SK-N-SH (cell line): ENCODE measurements around the gene SACM1L. TPM values are rescaled to one million over a fixed set of nuclear protein-coding genes. Genes with fewer than 3 reads are reported as not detected.

Experiments
- CTCF ChIA-PET: fragments of 300-600, 350-600 bp; formaldehyde crosslinking; extraction: SDS; loops from one replicate; lab custom pipeline; 2021; lab: Yijun Ruan, JAX
- POLR2A ChIA-PET: fragments of 350-600 bp; sonication (Branson Sonifier 250); formaldehyde crosslinking; extraction: SDS; loops from one replicate; lab custom pipeline; 2020; ENCODE audit warnings: antibody characterized with exemption, inconsistent platforms; lab: Yijun Ruan, JAX
- DNase-seq: peaks from one replicate; pipeline ENCODE4 v3.0.0; 2012
- H2AFZ ChIP-seq: fragments of 200-600 bp; sonication (generic); 2 replicates; pipeline ENCODE4 v1.8.1; 2016; ENCODE audit warnings: antibody characterized with exemption, mild to moderate bottlenecking, low read depth
- H3F3A ChIP-seq: fragments of 200-600 bp; sonication (generic); replicated peaks from 2 replicates; pipeline ENCODE3; 2016; ENCODE audit warnings: antibody characterized with exemption, mild to moderate bottlenecking; ENCODE audit not compliant: insufficient read depth
- H3K27ac ChIP-seq, 2 experiments: fragments of 200-500 bp in 1 of 2; fragments of 200-600 bp in 1 of 2; sonication (Bioruptor generic) in 1 of 2; sonication (generic), shearing (Covaris generic) in 1 of 2; 2 replicates each; pipeline versions ENCODE4 v1.5.1 to v1.6.1; 2014 to 2016; ENCODE audit warnings: low read depth in 2 of 2, inconsistent platforms in 1 of 2, low read length in 1 of 2, mild to moderate bottlenecking in 1 of 2, mixed read lengths in 1 of 2
- H3K27me3 ChIP-seq: fragments of 200-600 bp; sonication (generic), shearing (Covaris generic); 2 replicates; pipeline ENCODE4 v1.6.1; 2016; ENCODE audit warnings: mixed run types; ENCODE audit not compliant: insufficient read depth
- H3K36me3 ChIP-seq, 2 experiments: fragments of 200-500 bp in 1 of 2; fragments of 200-600 bp in 1 of 2; sonication (Bioruptor generic) in 1 of 2; sonication (generic) in 1 of 2; replicated peaks in 1 of 2; 2 replicates each; pipeline versions ENCODE3 to v1.5.1; 2014 to 2016; ENCODE audit warnings: low read length in 1 of 2, mild to moderate bottlenecking in 1 of 2; ENCODE audit not compliant: insufficient read depth in 2 of 2, control insufficient read depth in 1 of 2
- H3K4me1 ChIP-seq, 2 experiments: fragments of 200-500 bp in 1 of 2; fragments of 200-600 bp in 1 of 2; sonication (Bioruptor generic) in 1 of 2; sonication (generic), shearing (Covaris generic) in 1 of 2; 2 replicates each; pipeline versions ENCODE4 v1.5.1 to v1.6.1; 2014 to 2016; ENCODE audit warnings: low read depth in 1 of 2, low read length in 1 of 2, mixed run types in 1 of 2; ENCODE audit not compliant: insufficient read depth in 2 of 2, control insufficient read depth in 1 of 2
- H3K4me2 ChIP-seq: fragments of 200-600 bp; sonication (generic), shearing (Covaris generic); 2 replicates; pipeline ENCODE4 v1.6.1; 2017; ENCODE audit warnings: mixed run types
- H3K4me3 ChIP-seq, 2 experiments: fragments of 200-500 bp in 1 of 2; fragments of 200-600 bp in 1 of 2; sonication (Bioruptor generic) in 1 of 2; sonication (generic), shearing (Covaris generic) in 1 of 2; 2 replicates each; pipeline versions ENCODE4 v1.5.1 to v1.8.1; 2014 to 2016; ENCODE audit warnings: low read depth in 2 of 2, inconsistent platforms in 1 of 2, low read length in 1 of 2, mild to moderate bottlenecking in 1 of 2, mixed read lengths in 1 of 2, moderate library complexity in 1 of 2
- H3K79me2 ChIP-seq: fragments of 200-600 bp; sonication (generic); 2 replicates; pipeline ENCODE4 v1.8.1; 2017; ENCODE audit warnings: mild to moderate bottlenecking; ENCODE audit not compliant: insufficient read depth
- H3K9ac ChIP-seq: fragments of 200-600 bp; sonication (generic); 2 replicates; pipeline ENCODE4 v1.6.1; 2017; ENCODE audit warnings: mixed run types
- H3K9me2 ChIP-seq: fragments of 200-600 bp; sonication (generic); 2 replicates; pipeline ENCODE4 v1.6.1; 2017; ENCODE audit warnings: mixed run types
- H3K9me3 ChIP-seq: fragments of 200-600 bp; sonication (generic); 2 replicates; pipeline ENCODE4 v1.6.1; 2017; ENCODE audit warnings: mixed run types, mild to moderate bottlenecking, moderate library complexity
- H4K20me1 ChIP-seq: fragments of 200-600 bp; sonication (generic); 2 replicates; pipeline ENCODE4 v1.6.1; 2017; ENCODE audit warnings: mild to moderate bottlenecking, mixed run types; ENCODE audit not compliant: insufficient read depth
- FOSL2 ChIP-seq: IDR thresholded peaks from 2 replicates; pipeline ENCODE4 v1.4.0; 2012; ENCODE audit warnings: low read depth, mild to moderate bottlenecking, moderate library complexity, borderline replicate concordance
- GABPA ChIP-seq: IDR thresholded peaks from 2 replicates; pipeline ENCODE4 v1.4.0; 2012; ENCODE audit warnings: low read depth, mild to moderate bottlenecking
- GATA2 ChIP-seq: sonication (generic); formaldehyde crosslinking; IDR thresholded peaks from 2 replicates; pipeline ENCODE4 v1.5.0; 2020; ENCODE audit warnings: mild to moderate bottlenecking, missing genetic modification reagents
- MEF2A ChIP-seq: IDR thresholded peaks from 2 replicates; pipeline ENCODE4 v1.4.0; 2012; ENCODE audit warnings: low read depth, borderline replicate concordance
- POLR2AphosphoS5 ChIP-seq: IDR thresholded peaks from 2 replicates; pipeline ENCODE4 v1.6.1; 2012; ENCODE audit warnings: low read depth, low read length
- RAD21 ChIP-seq: IDR thresholded peaks from 2 replicates; pipeline ENCODE4 v1.6.1; 2012; ENCODE audit warnings: mild to moderate bottlenecking, low read length
- RFX5 ChIP-seq: IDR thresholded peaks from 2 replicates; pipeline ENCODE4 v1.6.1; 2012; ENCODE audit warnings: mild to moderate bottlenecking, improper control_type of control experiment, low read length
- RXRA ChIP-seq: IDR thresholded peaks from 2 replicates; pipeline ENCODE4 v1.4.0; 2012; ENCODE audit warnings: low read depth, mild to moderate bottlenecking, borderline replicate concordance
- TCF12 ChIP-seq: IDR thresholded peaks from 2 replicates; pipeline ENCODE4 v1.4.0; 2012
- TEAD4 ChIP-seq: IDR thresholded peaks from 2 replicates; pipeline ENCODE4 v1.4.0; 2012; ENCODE audit warnings: mild to moderate bottlenecking, borderline replicate concordance; ENCODE audit not compliant: insufficient read depth
- WGBS: methylation state at CpG from one replicate; pipeline ENCODE4 v1.1.6; 2017; ENCODE audit warnings: low lambda C conversion rate; 5-methylcytosine and 5-hydroxymethylcytosine counted together
- polyA plus RNA-seq, 3 experiments: library from polyadenylated mRNA; depleted of rRNA; stranded (reverse); fragments of >200 nt; gene quantifications; 2 replicates each; pipeline ENCODE4 v1.2.3, GENCODE V29; 2012
- TF ChIP-seq, protein P1 (sequence below): IDR thresholded peaks from 2 replicates; pipeline ENCODE4; 2012
- TF ChIP-seq, protein P2 (sequence below): IDR thresholded peaks from 2 replicates; pipeline ENCODE4 v1.4.0; 2012; ENCODE audit warnings: low read depth, borderline replicate concordance
- TF ChIP-seq, protein P3 (sequence below): IDR thresholded peaks from 2 replicates; pipeline ENCODE4 v1.4.0; 2012; ENCODE audit warnings: low read depth
- TF ChIP-seq, protein P4 (sequence below): fragments of 150-350 bp; IDR thresholded peaks from 2 replicates; pipeline ENCODE4 v1.6.1; 2017; ENCODE audit warnings: antibody characterized with exemption, low read length, low read depth, borderline replicate concordance
- TF ChIP-seq, protein P5 (sequence below): IDR thresholded peaks from 2 replicates; pipeline ENCODE4 v1.4.0; 2012; ENCODE audit warnings: low read depth, borderline replicate concordance
- TF ChIP-seq, protein P6 (sequence below): fragments of 150-350 bp; IDR thresholded peaks from 2 replicates; pipeline ENCODE4 v1.6.1; 2016; ENCODE audit warnings: mild to moderate bottlenecking, low read depth, low read length

Gene SACM1L
- polyA plus RNA-seq, 1 of the 3 experiments (the other 2 are of a cell fraction): 11.2 TPM

DNA sequence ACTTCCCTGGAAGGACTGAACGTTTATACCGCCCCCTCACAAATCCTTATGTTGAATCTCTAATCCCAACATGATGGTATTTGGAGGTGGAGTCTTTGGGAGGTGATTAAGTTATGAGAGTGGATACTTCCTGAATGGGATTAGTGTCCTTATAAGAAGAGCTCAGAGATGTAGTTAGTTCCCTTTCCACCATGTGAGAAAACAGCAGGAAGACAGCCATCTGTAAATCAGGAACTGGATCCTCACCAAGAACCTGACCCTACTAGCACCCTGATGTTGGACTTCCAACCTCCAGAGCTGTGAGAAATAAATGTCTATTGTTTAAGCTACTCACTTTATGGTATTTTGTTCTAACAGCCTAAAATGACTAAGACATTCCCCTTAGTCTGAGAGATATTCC is 33.3 kb upstream of the SACM1L start:
- Histone ChIP-seq H3K36me3 (peaks cover 0 to 7% of the 10 kb centered on the region in 2 experiments), H3F3A (peaks cover 26% of the 10 kb centered on the region), H4K20me1 (no peaks in the 10 kb centered on the region), H3K27me3 (no peaks in the 10 kb centered on the region), H3K4me2 (no peak overlapping the region), H3K27ac (peak overlapping the region in 1 of 2 experiments; percentile 48; a peak in 2 of 4 replicates), H2AFZ (no peak overlapping the region), H3K79me2 (peaks cover 69% of the 10 kb centered on the region), H3K9ac (no peak overlapping the region), H3K4me1 (peaks cover 0 to 8% of the 10 kb centered on the region in 2 experiments; a peak in 3 of 4 replicates), H3K4me3 (0 out of 4 replicates have a peak overlapping the region, but pooled peaks of 1 of the 2 experiments have one; percentile 5), H3K9me2 (no peaks in the 10 kb centered on the region), H3K9me3 (no peaks in the 10 kb centered on the region)
- ChIA-PET POLR2A (interaction anchor here (1.0 kb wide), 1 partner anchor 62 kb away, joined by 3 read pairs; the partner anchor contains the start of gene LIMD1), CTCF (interaction anchor here (0.6 to 6.9 kb wide), 38 partner anchors 10 to 622 kb away, joined by 3 to 135 read pairs (median 6); partner anchors contain the start of genes LIMD1 and SACM1L)
- TF ChIP-seq, protein P1, sequence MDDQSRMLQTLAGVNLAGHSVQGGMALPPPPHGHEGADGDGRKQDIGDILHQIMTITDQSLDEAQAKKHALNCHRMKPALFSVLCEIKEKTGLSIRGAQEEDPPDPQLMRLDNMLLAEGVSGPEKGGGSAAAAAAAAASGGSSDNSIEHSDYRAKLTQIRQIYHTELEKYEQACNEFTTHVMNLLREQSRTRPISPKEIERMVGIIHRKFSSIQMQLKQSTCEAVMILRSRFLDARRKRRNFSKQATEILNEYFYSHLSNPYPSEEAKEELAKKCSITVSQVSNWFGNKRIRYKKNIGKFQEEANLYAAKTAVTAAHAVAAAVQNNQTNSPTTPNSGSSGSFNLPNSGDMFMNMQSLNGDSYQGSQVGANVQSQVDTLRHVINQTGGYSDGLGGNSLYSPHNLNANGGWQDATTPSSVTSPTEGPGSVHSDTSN: no peak
- DNase-seq: no peak
- 70% methylated on average over 2 of the region's 2 CpGs for WGBS

DNA sequence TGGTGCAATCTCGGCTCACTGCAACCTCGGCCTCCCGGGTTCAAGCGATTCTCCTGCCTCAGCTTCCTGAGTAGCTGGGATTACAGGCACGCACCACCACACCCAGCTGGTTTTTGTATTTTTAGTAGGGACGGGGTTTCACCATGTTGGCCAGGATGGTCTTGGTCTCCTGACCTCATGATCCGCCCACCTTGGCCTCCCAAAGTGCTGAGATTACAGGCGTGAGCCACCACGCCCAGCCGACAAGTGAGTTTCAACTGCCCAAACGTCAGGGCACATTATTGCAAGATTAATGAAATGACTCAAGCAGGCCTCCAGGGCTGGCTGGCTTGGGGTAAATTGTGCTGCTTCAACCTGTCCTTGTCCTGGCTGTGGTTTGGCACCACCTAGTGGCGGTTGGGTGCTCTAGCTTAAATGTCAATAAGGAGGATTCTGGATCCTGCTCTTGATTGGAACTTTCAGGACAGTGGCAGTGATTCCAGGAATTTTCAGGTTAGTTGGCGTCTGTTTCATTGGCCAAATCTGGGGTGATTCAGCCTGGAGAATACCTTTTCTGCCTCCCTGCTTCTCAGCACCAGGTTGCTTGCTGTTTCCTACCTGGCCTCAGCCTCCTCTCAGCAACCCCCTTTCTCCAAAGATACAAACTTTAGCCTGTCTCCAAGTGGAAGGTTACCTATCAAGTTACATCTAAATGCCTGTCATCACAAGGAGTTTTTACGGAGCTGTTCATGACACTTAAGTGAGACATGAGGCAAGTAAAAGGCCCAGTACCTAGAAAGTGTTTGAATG is 32.4 kb upstream of the SACM1L start:
- peaks cover 30% of the 10 kb centered on the region for H3F3A ChIP-seq
- H3K9me2 ChIP-seq: no peaks in the 10 kb centered on the region
- TF ChIP-seq FOSL2 (0 out of 2 replicates have a peak, but pooled peaks have one; percentile 12), POLR2AphosphoS5 (no peak), GABPA (no peak), RAD21 (peak; percentile 96), RFX5 (no peak), MEF2A (no peak), RXRA (no peak), TEAD4 (no peak), GATA2 (CRISPR knock-in tag) (no peak), TCF12 (peak; percentile 20; the same call in 1 of the 2 replicates)
- TF ChIP-seq, protein P2, sequence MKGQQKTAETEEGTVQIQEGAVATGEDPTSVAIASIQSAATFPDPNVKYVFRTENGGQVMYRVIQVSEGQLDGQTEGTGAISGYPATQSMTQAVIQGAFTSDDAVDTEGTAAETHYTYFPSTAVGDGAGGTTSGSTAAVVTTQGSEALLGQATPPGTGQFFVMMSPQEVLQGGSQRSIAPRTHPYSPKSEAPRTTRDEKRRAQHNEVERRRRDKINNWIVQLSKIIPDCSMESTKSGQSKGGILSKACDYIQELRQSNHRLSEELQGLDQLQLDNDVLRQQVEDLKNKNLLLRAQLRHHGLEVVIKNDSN: no peak
- TF ChIP-seq, protein P3, sequence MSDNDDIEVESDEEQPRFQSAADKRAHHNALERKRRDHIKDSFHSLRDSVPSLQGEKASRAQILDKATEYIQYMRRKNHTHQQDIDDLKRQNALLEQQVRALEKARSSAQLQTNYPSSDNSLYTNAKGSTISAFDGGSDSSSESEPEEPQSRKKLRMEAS: peak; percentile 36; the same call in 1 of the 2 replicates
- TF ChIP-seq, protein P4, sequence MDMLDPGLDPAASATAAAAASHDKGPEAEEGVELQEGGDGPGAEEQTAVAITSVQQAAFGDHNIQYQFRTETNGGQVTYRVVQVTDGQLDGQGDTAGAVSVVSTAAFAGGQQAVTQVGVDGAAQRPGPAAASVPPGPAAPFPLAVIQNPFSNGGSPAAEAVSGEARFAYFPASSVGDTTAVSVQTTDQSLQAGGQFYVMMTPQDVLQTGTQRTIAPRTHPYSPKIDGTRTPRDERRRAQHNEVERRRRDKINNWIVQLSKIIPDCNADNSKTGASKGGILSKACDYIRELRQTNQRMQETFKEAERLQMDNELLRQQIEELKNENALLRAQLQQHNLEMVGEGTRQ: no peak
- TF ChIP-seq, protein P1: peak; percentile 84
- TF ChIP-seq, protein P5, sequence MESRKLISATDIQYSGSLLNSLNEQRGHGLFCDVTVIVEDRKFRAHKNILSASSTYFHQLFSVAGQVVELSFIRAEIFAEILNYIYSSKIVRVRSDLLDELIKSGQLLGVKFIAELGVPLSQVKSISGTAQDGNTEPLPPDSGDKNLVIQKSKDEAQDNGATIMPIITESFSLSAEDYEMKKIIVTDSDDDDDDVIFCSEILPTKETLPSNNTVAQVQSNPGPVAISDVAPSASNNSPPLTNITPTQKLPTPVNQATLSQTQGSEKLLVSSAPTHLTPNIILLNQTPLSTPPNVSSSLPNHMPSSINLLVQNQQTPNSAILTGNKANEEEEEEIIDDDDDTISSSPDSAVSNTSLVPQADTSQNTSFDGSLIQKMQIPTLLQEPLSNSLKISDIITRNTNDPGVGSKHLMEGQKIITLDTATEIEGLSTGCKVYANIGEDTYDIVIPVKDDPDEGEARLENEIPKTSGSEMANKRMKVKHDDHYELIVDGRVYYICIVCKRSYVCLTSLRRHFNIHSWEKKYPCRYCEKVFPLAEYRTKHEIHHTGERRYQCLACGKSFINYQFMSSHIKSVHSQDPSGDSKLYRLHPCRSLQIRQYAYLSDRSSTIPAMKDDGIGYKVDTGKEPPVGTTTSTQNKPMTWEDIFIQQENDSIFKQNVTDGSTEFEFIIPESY: no peak
- TF ChIP-seq, protein P6, sequence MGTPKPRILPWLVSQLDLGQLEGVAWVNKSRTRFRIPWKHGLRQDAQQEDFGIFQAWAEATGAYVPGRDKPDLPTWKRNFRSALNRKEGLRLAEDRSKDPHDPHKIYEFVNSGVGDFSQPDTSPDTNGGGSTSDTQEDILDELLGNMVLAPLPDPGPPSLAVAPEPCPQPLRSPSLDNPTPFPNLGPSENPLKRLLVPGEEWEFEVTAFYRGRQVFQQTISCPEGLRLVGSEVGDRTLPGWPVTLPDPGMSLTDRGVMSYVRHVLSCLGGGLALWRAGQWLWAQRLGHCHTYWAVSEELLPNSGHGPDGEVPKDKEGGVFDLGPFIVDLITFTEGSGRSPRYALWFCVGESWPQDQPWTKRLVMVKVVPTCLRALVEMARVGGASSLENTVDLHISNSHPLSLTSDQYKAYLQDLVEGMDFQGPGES: no peak

More for the DNA sequence above, 32.4 kb upstream of the SACM1L start:
- Histone ChIP-seq H3K9ac (no peak overlapping the region), H3K79me2 (peaks cover 69% of the 10 kb centered on the region), H2AFZ (no peak overlapping the region), H3K36me3 (peaks cover 0 to 7% of the 10 kb centered on the region in 2 experiments), H3K27me3 (no peaks in the 10 kb centered on the region), H3K4me2 (no peak overlapping the region), H3K9me3 (no peaks in the 10 kb centered on the region), H3K4me1 (peaks cover 0 to 8% of the 10 kb centered on the region in 2 experiments; a peak in 3 of 4 replicates), H3K27ac (peak overlapping the region in 1 of 2 experiments; percentile 48; a peak in 2 of 4 replicates), H3K4me3 (no peak overlapping the region; a peak in 1 of 4 replicates), H4K20me1 (no peaks in the 10 kb centered on the region)
- peak; percentile 82 for DNase-seq
- POLR2A ChIA-PET: interaction anchor here (0.6 kb wide), 1 partner anchor 146 kb away, joined by 3 read pairs; no protein-coding TSS in a partner anchor
- WGBS: 46% methylated on average over 14 of the region's 14 CpGs
- CTCF ChIA-PET: interaction anchor here (0.6 to 6.9 kb wide), 51 partner anchors 11 to 623 kb away, joined by 3 to 135 read pairs (median 5); partner anchors contain the start of genes LIMD1, SACM1L and TMEM158
